Fibroblast of mammary gland (primary cell): Measurements from ENCODE around the gene MBOAT2.

Source experiments
- DNase-seq: peaks from one replicate; pipeline ENCODE4 v3.0.0-alpha.2; 2010; ENCODE audit warnings: low read depth
- H3K4me3 ChIP-seq: 2 replicates; pipeline ENCODE4 v1.5.1; 2011; ENCODE audit warnings: low read depth, mild to moderate bottlenecking, low read length, moderate library complexity; ENCODE audit not compliant: control insufficient read depth
- CTCF ChIP-seq: conservative IDR thresholded peaks from 2 replicates; pipeline ENCODE4 v1.5.1; 2011; ENCODE audit warnings: low read depth, low read length, inconsistent platforms; ENCODE audit not compliant: control insufficient read depth, insufficient read depth

MBOAT2 gene

GRCh38 chr2:8986327-8986976, 17.0 kb downstream of the MBOAT2 start:
- H3K4me3 ChIP-seq = no peak overlapping the region
- peak; percentile 25 for TF ChIP-seq CTCF
- DNase-seq = no peak

- no peak overlapping the region for H3K4me3 ChIP-seq
- no peak for TF ChIP-seq CTCF
- peak; percentile 65 for DNase-seq
Measured at GRCh38 chr2:8985561-8986326, 17.7 kb downstream of the MBOAT2 start.

- DNase-seq = no peak
- TF ChIP-seq CTCF = no peak
- H3K4me3 ChIP-seq = no peak overlapping the region
Measured at GRCh38 chr2:8984855-8985254, 18.6 kb downstream of the MBOAT2 start.

GRCh38 chr2:8984157-8984556, 19.3 kb downstream of the MBOAT2 start:
- no peak for DNase-seq
- TF ChIP-seq CTCF = no peak
- no peak overlapping the region for H3K4me3 ChIP-seq

- H3K4me3 ChIP-seq = no peak overlapping the region
- DNase-seq = no peak
- no peak for TF ChIP-seq CTCF
Measured at GRCh38 chr2:8983571-8983970, 19.9 kb downstream of the MBOAT2 start.

- no peak overlapping the region for H3K4me3 ChIP-seq
- no peak for DNase-seq
- TF ChIP-seq CTCF = no peak
Measured at GRCh38 chr2:8981876-8982275, 21.6 kb downstream of the MBOAT2 start.

GRCh38 chr2:8980096-8980495, 23.4 kb downstream of the MBOAT2 start:
- DNase-seq = no peak
- no peak overlapping the region for H3K4me3 ChIP-seq
- TF ChIP-seq CTCF = no peak
